HK-2 (cell line): Measurements from ENCODE around the gene LRBA.
A peak's percentile ranks its signal among the peaks of the same experiment; 100 is the strongest.

Source experiments
- DNase-seq: peaks from one replicate; pipeline ENCODE4 v3.0.0-alpha.2; 2018; ENCODE audit not compliant: unreplicated experiment

LRBA gene

GRCh38 chr4:150874338-150875226 lies 140.5 kb downstream of the LRBA start:
- peak; percentile 11 for DNase-seq

DNA sequence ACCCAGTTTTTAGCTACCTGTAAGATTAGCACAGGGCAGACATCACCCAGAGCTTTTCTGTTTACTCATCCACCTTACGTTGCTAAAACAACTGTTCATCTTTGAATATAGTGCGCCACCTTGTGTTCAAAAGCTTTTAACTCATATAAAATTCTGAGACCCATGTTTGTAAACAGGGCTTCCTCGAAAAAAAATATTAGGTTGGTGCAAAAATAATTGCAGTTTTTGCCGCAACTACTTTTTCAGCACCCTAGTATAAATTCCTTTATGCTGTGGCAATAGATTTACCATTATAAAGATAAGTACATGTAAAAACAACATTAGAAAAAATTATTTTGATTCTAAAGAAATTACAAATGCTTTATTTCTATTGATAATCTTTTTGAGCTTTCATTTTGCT lies 147.9 kb downstream of the LRBA start:
- no peak for DNase-seq

GRCh38 chr4:150863456-150863855 lies 151.6 kb downstream of the LRBA start:
- no peak for DNase-seq

GRCh38 chr4:150862829-150863228 lies 152.3 kb downstream of the LRBA start:
- no peak for DNase-seq

GRCh38 chr4:150859453-150859852 lies 155.6 kb downstream of the LRBA start:
- no peak for DNase-seq

DNA sequence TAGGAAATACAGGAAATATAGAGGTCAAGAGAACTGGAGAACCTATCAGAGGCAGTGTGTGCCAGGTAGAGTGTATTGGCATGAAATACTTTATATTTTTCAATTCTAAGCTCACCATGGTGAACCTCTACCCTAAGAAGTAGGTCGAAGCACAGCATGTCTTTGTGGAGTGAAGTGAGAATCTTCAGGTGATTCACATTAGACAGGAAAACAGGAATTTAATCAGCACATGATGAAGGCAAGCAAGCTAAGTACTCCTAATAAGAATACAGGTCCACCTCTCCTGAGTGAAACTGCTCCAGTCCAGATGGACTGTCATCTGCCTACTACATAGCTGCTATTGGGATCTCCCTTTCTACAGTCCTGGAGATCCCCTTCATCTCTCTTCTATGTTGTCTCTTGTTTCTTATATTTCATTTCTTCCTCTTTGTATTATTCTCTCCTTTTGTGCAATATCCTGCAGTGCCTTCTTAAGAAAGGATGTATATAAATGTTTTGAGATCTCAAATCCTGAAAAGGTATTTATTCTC lies 159.0 kb downstream of the LRBA start:
- DNase-seq = no peak

- DNase-seq = no peak
These were observed 160.5 kb downstream of the LRBA start for GRCh38 chr4:150854600-150854999.

- no peak for DNase-seq
These were observed 161.2 kb downstream of the LRBA start for GRCh38 chr4:150853882-150854281.

- DNase-seq = no peak
These were observed 162.9 kb downstream of the LRBA start for GRCh38 chr4:150852216-150852615.

- DNase-seq = no peak
These were observed 166.1 kb downstream of the LRBA start for GRCh38 chr4:150849016-150849415.

- no peak for DNase-seq
These were observed 186.9 kb downstream of the LRBA start for GRCh38 chr4:150828159-150828558.

- no peak for DNase-seq
These were observed 187.9 kb downstream of the LRBA start for GRCh38 chr4:150827226-150827625.

- no peak for DNase-seq
These were observed 188.8 kb downstream of the LRBA start for GRCh38 chr4:150826306-150826705.

GRCh38 chr4:150822407-150822806 lies 192.7 kb downstream of the LRBA start:
- no peak for DNase-seq

GRCh38 chr4:150821641-150822040 lies 193.4 kb downstream of the LRBA start:
- DNase-seq = no peak

DNA sequence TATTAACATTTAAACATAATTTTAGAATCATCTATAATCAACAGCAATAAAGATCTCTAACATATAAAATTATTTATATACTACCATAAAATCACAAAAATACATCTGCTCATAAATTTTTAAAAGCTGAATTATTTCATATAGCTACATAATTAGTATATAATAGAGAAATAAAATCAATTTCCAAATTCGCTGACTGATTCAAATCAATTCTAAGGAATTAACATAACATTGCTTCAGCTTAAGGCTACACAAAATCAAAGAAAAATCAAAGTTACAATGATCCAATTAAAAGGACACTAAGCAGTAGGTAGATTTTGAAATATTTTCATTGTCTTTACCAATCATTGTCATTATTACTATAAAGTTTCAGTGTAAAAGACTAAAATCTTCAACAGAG lies 194.7 kb downstream of the LRBA start:
- DNase-seq = no peak

DNA sequence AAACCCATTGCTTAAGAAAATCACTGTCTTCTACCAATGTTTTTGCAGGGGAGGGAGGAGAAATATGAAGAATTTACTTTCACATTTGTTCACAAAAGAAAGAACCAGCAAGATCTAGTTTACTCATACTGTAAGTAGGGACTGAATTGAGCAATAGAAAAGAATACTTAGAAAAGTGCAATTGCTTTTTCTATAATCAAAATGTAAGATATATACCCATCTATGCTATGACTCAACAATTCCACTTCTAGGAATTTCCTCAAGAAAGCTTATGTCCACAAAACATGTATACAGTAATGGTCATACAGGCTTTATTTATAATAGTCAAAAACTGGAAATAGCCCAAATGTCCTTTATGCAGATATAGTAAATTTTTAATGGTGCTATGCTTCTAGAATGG lies 196.4 kb downstream of the LRBA start:
- DNase-seq = no peak

GRCh38 chr4:150817804-150818528 lies 197.1 kb downstream of the LRBA start:
- no peak for DNase-seq

GRCh38 chr4:150817017-150817416 lies 198.1 kb downstream of the LRBA start:
- DNase-seq = no peak

DNA sequence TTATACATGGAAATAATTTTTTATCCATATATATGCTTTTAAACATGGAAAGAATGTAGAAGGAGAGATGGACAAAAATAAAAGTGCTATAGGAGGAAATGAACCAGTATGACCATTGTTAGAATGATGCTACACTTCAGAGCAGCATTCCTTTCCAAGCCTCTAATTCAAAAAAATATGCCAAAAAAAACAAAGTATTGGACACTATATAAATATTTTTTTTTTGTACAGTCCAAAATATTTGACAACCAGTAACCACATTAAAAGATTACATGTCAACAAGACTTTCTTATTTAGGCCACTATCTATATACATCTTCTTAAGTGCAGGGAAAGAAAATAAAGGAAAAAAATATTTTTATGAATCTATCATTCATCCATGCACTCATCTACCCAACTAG lies 198.6 kb downstream of the LRBA start:
- no peak for DNase-seq

- no peak for DNase-seq
These were observed 200.2 kb downstream of the LRBA start for GRCh38 chr4:150814873-150815272.

DNA sequence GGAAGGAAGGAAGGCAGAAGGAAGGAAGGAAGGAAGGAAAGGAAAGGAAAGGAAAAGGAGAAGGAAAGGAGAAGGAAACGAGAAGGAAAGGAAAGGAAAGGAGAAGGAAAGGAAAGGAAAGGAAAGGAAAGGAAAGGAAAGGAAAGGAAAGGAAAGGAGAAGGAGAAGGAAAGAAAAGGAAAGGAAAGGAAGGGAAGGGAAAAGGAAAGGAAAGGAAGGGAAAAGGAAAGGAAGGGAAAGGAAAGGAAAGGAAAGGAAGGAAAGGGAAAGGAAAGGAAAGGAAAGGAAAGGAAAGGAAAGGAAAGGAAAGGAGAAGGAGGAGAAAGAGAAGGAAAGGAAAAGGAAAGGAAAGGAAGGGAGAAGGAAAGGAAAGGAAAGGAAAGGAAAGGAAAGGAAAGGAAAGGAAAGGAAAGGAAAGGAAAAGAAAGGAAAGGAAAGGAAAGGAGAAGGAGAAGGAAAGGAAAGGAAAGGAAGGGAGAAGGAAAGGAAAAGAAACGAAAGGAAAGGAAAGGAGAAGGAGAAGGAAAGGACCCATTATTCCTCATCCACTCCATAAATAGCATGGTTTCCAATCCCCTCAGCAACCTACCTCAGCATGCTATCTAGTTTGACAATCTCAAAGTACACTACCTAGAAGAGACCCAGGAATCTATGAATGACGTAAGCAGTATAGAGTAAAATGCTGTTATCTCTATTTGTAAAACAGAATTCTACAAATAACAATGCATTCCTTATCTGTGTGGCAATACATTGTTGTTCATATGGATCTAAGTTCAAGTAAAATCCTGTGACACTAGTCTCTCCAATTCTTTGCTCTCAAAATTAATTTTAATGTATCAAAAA lies 209.7 kb downstream of the LRBA start:
- DNase-seq = no peak
